CD14-positive monocyte (primary cell): ENCODE data around the gene ADGRG7. TPM values are rescaled to one million over a fixed set of nuclear protein-coding genes. Genes with fewer than 3 reads are reported as not detected.

Experiments used
- DNase-seq, 3 donors: peaks; one replicate each; pipeline ENCODE4 v3.0.0-alpha.2; 2011 to 2022
- H2AFZ ChIP-seq: 2 replicates; pipeline ENCODE4 v1.6.0; 2012; ENCODE audit warnings: mild to moderate bottlenecking, low read depth, low read length, inconsistent platforms; ENCODE audit not compliant: insufficient read depth, poor library complexity, severe bottlenecking
- H3K27ac ChIP-seq, 2 donors: 1 replicate in 1 of 2; 2 replicates in 1 of 2; pipeline ENCODE4 v1.5.1; 2012 to 2013; ENCODE audit warnings: low read length in 2 of 2, control low read depth in 1 of 2, inconsistent platforms in 1 of 2, low read depth in 1 of 2, mild to moderate bottlenecking in 1 of 2
- H3K27me3 ChIP-seq, 2 donors: one replicate each; pipeline versions ENCODE4 v1.6.0 to v1.6.1; 2011 to 2013; ENCODE audit warnings: low read length in 2 of 2; ENCODE audit not compliant: control insufficient read depth in 2 of 2, insufficient read depth in 2 of 2
- H3K36me3 ChIP-seq, 2 donors: replicated peaks in 1 of 2; 1 replicate in 1 of 2; 2 replicates in 1 of 2; pipeline versions ENCODE4 v1.5.1 to v1.6.1; 2012 to 2013; ENCODE audit warnings: low read length in 2 of 2, control low read depth in 1 of 2, inconsistent platforms in 1 of 2, mild to moderate bottlenecking in 1 of 2; ENCODE audit not compliant: insufficient read depth in 2 of 2, control insufficient read depth in 1 of 2
- H3K4me1 ChIP-seq, 2 donors: 1 replicate in 1 of 2; 2 replicates in 1 of 2; pipeline versions ENCODE4 v1.5.1 to v1.6.1; 2012 to 2013; ENCODE audit warnings: low read length in 2 of 2, control low read depth in 1 of 2, inconsistent platforms in 1 of 2, mild to moderate bottlenecking in 1 of 2, moderate library complexity in 1 of 2; ENCODE audit not compliant: insufficient read depth in 2 of 2, control insufficient read depth in 1 of 2
- H3K4me2 ChIP-seq: replicated peaks from 2 replicates; pipeline ENCODE3; 2012; ENCODE audit warnings: low read length, moderate library complexity, mild to moderate bottlenecking; ENCODE audit not compliant: poor library complexity, severe bottlenecking; ENCODE audit errors: extremely low read depth
- H3K4me3 ChIP-seq, 3 experiments: fragments of 200-600 bp in 1 of 3; sonication (generic) in 1 of 3; replicated peaks in 1 of 3; 1 replicate in 2 of 3; 2 replicates in 1 of 3; pipeline ENCODE4 v1.5.1; 2011 to 2013; ENCODE audit warnings: low read length in 3 of 3, mild to moderate bottlenecking in 3 of 3, control low read depth in 2 of 3, low read depth in 2 of 3, inconsistent platforms in 1 of 3, moderate library complexity in 1 of 3
- H3K79me2 ChIP-seq: 2 replicates; pipeline ENCODE4 v1.6.0; 2012; ENCODE audit warnings: mild to moderate bottlenecking, control low read depth, inconsistent platforms, low read length, moderate library complexity; ENCODE audit not compliant: insufficient read depth
- H3K9ac ChIP-seq: 2 replicates; pipeline ENCODE4 v1.6.0; 2017; ENCODE audit warnings: low read length, mild to moderate bottlenecking; ENCODE audit not compliant: insufficient read depth, poor library complexity, severe bottlenecking
- H3K9me3 ChIP-seq, 2 donors: replicated peaks in 1 of 2; 1 replicate in 1 of 2; 2 replicates in 1 of 2; pipeline versions ENCODE4 v1.5.1 to v1.6.1; 2012 to 2013; ENCODE audit warnings: low read length in 2 of 2, control low read depth in 1 of 2; ENCODE audit not compliant: control insufficient read depth in 1 of 2, insufficient read depth in 1 of 2
- H4K20me1 ChIP-seq: 2 replicates; pipeline ENCODE4 v1.6.0; 2012; ENCODE audit warnings: mild to moderate bottlenecking, low read length, control low read depth, moderate library complexity; ENCODE audit not compliant: insufficient read depth
- H3K27ac Mint-ChIP-seq, 7 donors: one replicate each; pipeline ENCODE4 v1.8.0; 2020; ENCODE audit warnings: mild to moderate bottlenecking in 7 of 7, mixed read lengths in 7 of 7, moderate library complexity in 6 of 7, inconsistent platforms in 2 of 7
- H3K27me3 Mint-ChIP-seq, 3 donors: one replicate each; pipeline ENCODE4 v1.8.0; 2021 to 2022; ENCODE audit warnings: low read depth in 3 of 3, mild to moderate bottlenecking in 3 of 3, mixed read lengths in 3 of 3, moderate library complexity in 3 of 3, inconsistent platforms in 1 of 3
- H3K36me3 Mint-ChIP-seq, 2 donors: one replicate each; pipeline ENCODE4 v1.8.0; 2020; ENCODE audit warnings: mixed read lengths in 2 of 2, inconsistent platforms in 1 of 2, mild to moderate bottlenecking in 1 of 2
- H3K4me1 Mint-ChIP-seq: one replicate; pipeline ENCODE4 v1.8.0; 2020; ENCODE audit warnings: mild to moderate bottlenecking, mixed read lengths
- H3K4me3 Mint-ChIP-seq, 2 donors: one replicate each; pipeline ENCODE4 v1.8.0; 2020; ENCODE audit warnings: mild to moderate bottlenecking in 2 of 2, mixed read lengths in 2 of 2, moderate library complexity in 1 of 2
- H3K9me3 Mint-ChIP-seq, 7 donors: one replicate each; pipeline ENCODE4 v1.8.0; 2020 to 2022; ENCODE audit warnings: mixed read lengths in 7 of 7, mild to moderate bottlenecking in 6 of 7, moderate library complexity in 6 of 7, inconsistent platforms in 2 of 7
- CTCF ChIP-seq: fragments of 200-600 bp; IDR thresholded peaks from one replicate; pipeline ENCODE4 v1.8.0; 2022; ENCODE audit warnings: antibody characterized with exemption, mild to moderate bottlenecking
- WGBS: methylation state at CpG from one replicate; pipeline ENCODE4 v1.1.5; 2013; ENCODE audit warnings: missing lambda C conversion rate; ENCODE audit not compliant: insufficient coverage; 5-methylcytosine and 5-hydroxymethylcytosine counted together
- intact Hi-C, 2 donors: fragments of 100-400 bp; cut with micrococcal nuclease; formaldehyde crosslinking; loops; one replicate each; pipeline versions ENCODE4 v1.15.0 to v1.15.1; 2023
- polyA plus RNA-seq, 3 donors: library from polyadenylated mRNA; depleted of rRNA in 1 of 3; unstranded in 2 of 3; stranded (reverse) in 1 of 3; fragments of 300-500 nt in 2 of 3; fragments of >200 nt in 1 of 3; fragmentation: Illumina TruSeq in 2 of 3; gene quantifications; 1 replicate in 2 of 3; 2 replicates in 1 of 3; pipeline ENCODE4 v1.2.3, GENCODE V29; 2012 to 2021

The ADGRG7 gene
- polyA plus RNA-seq, 3 donors = not detected

- Histone ChIP-seq H3K27ac (peak overlapping the region in 1 of 2 donors; percentile 3), H3K27me3 (no peaks in the 10 kb centered on the region), H3K36me3 (no peaks in the 10 kb centered on the region), H3K4me2 (peak overlapping the region; percentile 11), H3K9me3 (no peaks in the 10 kb centered on the region), H2AFZ (peak overlapping the region; percentile 9), H4K20me1 (no peaks in the 10 kb centered on the region), H3K4me3 (peak overlapping the region in 1 of 3 experiments; percentile 9), H3K79me2 (no peaks in the 10 kb centered on the region), H3K4me1 (peaks cover 5 to 12% of the 10 kb centered on the region in 2 donors), H3K9ac (no peak overlapping the region)
- peak overlapping the region; percentile 25 to 69 for H3K4me3 Mint-ChIP-seq
- TF ChIP-seq CTCF = peak; percentile 18
- 0% methylated on average over 1 of the region's 4 CpGs for WGBS
- H3K9me3 Mint-ChIP-seq = no peaks in the 10 kb centered on the region
- H3K4me1 Mint-ChIP-seq = peaks cover 13% of the 10 kb centered on the region
- peak overlapping the region in 6 of 7 donors; percentile 0 to 69 (median 50) for H3K27ac Mint-ChIP-seq
- intact Hi-C loops = no loop called here
- H3K27me3 Mint-ChIP-seq = no peaks in the 10 kb centered on the region
- DNase-seq = peak; percentile 11 to 39 (median 27)
- H3K36me3 Mint-ChIP-seq = no peaks in the 10 kb centered on the region
Observed at GRCh38 chr3:100650651-100651619, 41.5 kb downstream of the ADGRG7 start.

DNA sequence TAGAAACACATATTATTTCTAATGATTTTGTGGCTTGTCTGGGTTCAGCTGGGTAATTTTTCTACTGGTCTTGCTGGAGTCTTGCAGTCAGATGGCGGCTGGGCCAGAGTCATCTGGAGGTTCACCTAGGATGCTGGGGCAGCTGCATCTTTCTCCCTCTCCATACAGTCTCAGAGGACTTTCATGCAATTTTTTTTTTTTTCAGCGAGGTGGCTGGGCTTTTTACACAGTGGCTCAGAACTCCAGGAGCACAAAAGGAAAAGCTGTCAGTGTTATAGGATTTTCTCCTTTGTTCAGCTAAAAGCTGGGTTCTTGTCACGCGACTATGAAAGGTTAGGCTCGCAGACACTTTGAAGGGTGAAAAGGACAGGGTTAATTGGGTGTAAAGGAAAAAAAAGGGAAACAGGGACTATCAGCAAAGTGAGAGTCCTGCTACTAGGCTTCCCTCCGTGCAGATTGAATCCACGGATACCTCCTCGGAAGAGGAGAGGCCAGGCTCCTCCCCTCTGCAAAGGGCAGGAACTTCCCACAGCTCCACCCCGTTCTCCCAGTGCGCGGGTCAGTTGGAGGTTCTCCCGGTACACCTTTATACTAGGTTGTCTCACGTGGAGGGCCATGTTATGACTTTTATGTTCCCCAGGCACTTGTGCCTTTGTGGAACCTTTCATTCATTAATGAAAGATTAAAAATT lies 44.3 kb downstream of the ADGRG7 start:
- Histone ChIP-seq H3K4me3 (no peak overlapping the region), H3K36me3 (no peaks in the 10 kb centered on the region), H3K27me3 (no peaks in the 10 kb centered on the region), H3K9me3 (no peaks in the 10 kb centered on the region), H2AFZ (no peak overlapping the region), H3K4me1 (peaks cover 5 to 12% of the 10 kb centered on the region in 2 donors), H3K79me2 (no peaks in the 10 kb centered on the region), H4K20me1 (no peaks in the 10 kb centered on the region), H3K27ac (no peak overlapping the region), H3K9ac (no peak overlapping the region), H3K4me2 (no peak overlapping the region)
- WGBS = 93% methylated on average over 3 of the region's 13 CpGs
- TF ChIP-seq CTCF = no peak
- Mint-ChIP-seq H3K4me3 (no peak overlapping the region), H3K27me3 (no peaks in the 10 kb centered on the region), H3K4me1 (peaks cover 13% of the 10 kb centered on the region), H3K9me3 (no peaks in the 10 kb centered on the region), H3K27ac (no peak overlapping the region), H3K36me3 (no peaks in the 10 kb centered on the region)
- DNase-seq = no peak
- intact Hi-C loops = no loop called here
